22Rv1 (cell line): ENCODE results near the gene ACAP1.
"Not testable (repeated sequence)": the region's sequence is repeated elsewhere in the genome, so short reads cannot be mapped to it uniquely, and the experiment has no call there.

Experiments
- CTCF ChIP-seq: fragments of 450-650 bp; IDR thresholded peaks from 2 replicates; pipeline ENCODE4 v1.5.1; 2017; ENCODE audit warnings: mild to moderate bottlenecking
- ZFX ChIP-seq: fragments of 450-650 bp; IDR thresholded peaks from 2 replicates; pipeline ENCODE4 v1.6.1; 2017; ENCODE audit warnings: antibody characterized with exemption, borderline replicate concordance

GRCh38 chr17:7335765-7336164, 564 bp upstream of the ACAP1 start:
- not testable (repeated sequence) for TF ChIP-seq CTCF, ZFX
